ENCODE measurements around the gene CEP72.

DNA sequence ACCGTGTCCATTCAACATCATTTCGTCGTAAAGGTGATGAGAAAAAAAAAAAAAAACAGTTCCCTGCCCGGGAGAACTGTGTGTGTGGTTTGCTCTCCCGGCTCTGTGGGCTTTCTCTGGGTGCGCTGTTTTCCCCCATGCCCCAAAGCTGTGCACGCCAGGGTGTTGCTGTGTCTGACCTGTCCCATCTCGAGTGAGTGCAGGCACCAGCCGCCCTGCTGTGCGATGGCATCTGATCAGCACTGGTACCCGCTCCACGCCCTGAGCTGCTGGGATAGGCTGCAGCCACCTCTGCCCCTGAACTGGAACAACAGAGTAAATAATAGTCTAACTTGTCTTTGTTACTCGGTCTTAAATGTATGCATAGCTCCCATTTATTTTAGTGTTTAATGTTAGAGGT, 33.3 kb downstream of the CEP72 start:
- TF ChIP-seq, protein P1, sequence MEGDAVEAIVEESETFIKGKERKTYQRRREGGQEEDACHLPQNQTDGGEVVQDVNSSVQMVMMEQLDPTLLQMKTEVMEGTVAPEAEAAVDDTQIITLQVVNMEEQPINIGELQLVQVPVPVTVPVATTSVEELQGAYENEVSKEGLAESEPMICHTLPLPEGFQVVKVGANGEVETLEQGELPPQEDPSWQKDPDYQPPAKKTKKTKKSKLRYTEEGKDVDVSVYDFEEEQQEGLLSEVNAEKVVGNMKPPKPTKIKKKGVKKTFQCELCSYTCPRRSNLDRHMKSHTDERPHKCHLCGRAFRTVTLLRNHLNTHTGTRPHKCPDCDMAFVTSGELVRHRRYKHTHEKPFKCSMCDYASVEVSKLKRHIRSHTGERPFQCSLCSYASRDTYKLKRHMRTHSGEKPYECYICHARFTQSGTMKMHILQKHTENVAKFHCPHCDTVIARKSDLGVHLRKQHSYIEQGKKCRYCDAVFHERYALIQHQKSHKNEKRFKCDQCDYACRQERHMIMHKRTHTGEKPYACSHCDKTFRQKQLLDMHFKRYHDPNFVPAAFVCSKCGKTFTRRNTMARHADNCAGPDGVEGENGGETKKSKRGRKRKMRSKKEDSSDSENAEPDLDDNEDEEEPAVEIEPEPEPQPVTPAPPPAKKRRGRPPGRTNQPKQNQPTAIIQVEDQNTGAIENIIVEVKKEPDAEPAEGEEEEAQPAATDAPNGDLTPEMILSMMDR (IDR thresholded peaks at IDR 0.05): no peak
- no peak for TF ChIP-seq POLR2A (IDR thresholded peaks at IDR 0.05; ENCODE audit: low read depth)

All from esophagus muscularis mucosa (tissue), 3 donors.